Panc1 (cell line): Measurements from ENCODE around the gene OR7A5.

Experiments
- CTCF ChIP-seq: fragments of 450-650 bp; IDR thresholded peaks from 2 replicates; pipeline ENCODE4 v1.5.1; 2017; ENCODE audit warnings: mild to moderate bottlenecking
- POLR2AphosphoS5 ChIP-seq: IDR thresholded peaks from 2 replicates; pipeline ENCODE4 v1.6.1; 2012; ENCODE audit warnings: mild to moderate bottlenecking, low read depth, low read length, moderate library complexity
- REST ChIP-seq, 2 experiments: IDR thresholded peaks; 2 replicates each; pipeline ENCODE4 v1.6.1; 2011 to 2012; ENCODE audit warnings: low read depth in 2 of 2, control low read depth in 1 of 2, low read length in 1 of 2, mild to moderate bottlenecking in 1 of 2, moderate library complexity in 1 of 2; ENCODE audit not compliant: insufficient read depth in 1 of 2
- SIN3A ChIP-seq: IDR thresholded peaks from 2 replicates; pipeline ENCODE4 v1.6.1; 2012; ENCODE audit warnings: low read depth, mild to moderate bottlenecking, low read length, moderate library complexity, borderline replicate concordance; ENCODE audit not compliant: insufficient read depth

GRCh38 chr19:14818588-14818987 lies 16.4 kb downstream of the OR7A5 start:
- TF ChIP-seq CTCF = no peak
- no peak for TF ChIP-seq POLR2AphosphoS5
- no peak for TF ChIP-seq REST (IDR thresholded peaks at IDR 0.05; ENCODE audit: insufficient read depth in 1 of 2, low read depth in 2 of 2, low read length in 1 of 2)
- TF ChIP-seq SIN3A = no peak
